Measurements from ENCODE around the gene BLOC1S4. TPM values are rescaled to one million over a fixed set of nuclear protein-coding genes. Genes with fewer than 3 reads are reported as not detected.

The BLOC1S4 gene
- polyA plus RNA-seq, 1 of the 3 experiments (the other 2 are of a cell fraction): 22.1 TPM

DNA sequence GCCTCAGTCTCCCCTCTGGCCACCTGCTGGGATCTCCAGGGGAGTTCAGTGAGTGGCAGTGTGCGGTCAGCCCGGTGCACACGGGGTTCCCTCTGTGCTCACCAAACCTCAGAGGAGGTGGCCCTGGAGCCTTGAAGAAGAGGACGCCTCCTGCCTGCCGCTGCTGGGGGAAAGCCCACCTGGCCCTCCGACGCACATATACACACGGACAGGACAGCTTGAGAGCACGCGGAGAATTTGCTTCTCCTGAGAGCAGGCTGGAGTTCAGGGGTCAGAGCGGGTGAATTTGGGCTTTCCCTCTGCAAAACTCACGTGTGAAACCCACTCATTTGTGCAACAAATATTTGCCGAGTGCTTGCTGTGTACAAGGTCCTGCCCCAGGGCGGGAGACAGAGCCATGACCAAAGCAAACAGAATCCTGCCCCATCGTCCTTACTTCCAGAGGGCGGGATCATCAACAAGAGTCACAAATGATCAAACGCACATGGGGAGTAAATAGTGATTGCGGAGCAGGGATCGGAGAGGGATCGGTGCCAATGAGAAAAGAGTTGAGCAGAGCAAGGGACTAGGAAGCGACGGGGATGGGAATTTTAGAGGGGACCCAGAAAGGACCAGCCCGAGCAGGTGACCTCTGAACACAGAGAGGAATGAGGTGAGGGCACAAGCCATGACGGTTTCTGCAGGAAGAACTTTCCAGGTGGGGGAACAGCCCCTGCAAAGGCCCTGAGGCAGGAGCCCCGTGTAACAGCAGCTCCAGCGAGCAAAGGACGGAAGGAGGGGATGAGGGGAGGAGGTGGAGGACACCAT, 17.6 kb downstream of the BLOC1S4 start:
- peak; percentile 9 for DNase-seq
- Histone ChIP-seq H3F3A (replicated peaks; ENCODE audit: insufficient read depth) (no peaks in the 10 kb centered on the region), H3K4me1 (ENCODE audit: control insufficient read depth in 1 of 2, insufficient read depth in 2 of 2, low read depth in 1 of 2, low read length in 1 of 2) (no peaks in the 10 kb centered on the region), H2AFZ (ENCODE audit: low read depth) (no peak overlapping the region), H3K4me3 (ENCODE audit: low read depth in 2 of 2, low read length in 1 of 2) (no peak overlapping the region), H3K27me3 (ENCODE audit: insufficient read depth) (no peaks in the 10 kb centered on the region), H3K27ac (ENCODE audit: low read depth in 2 of 2, low read length in 1 of 2) (no peak overlapping the region), H3K9me3 (no peaks in the 10 kb centered on the region), H3K4me2 (no peak overlapping the region), H3K9me2 (no peaks in the 10 kb centered on the region), H3K36me3 (replicated peaks in 1 of 2; ENCODE audit: control insufficient read depth in 1 of 2, insufficient read depth in 2 of 2, low read length in 1 of 2) (no peaks in the 10 kb centered on the region), H3K79me2 (ENCODE audit: insufficient read depth) (no peaks in the 10 kb centered on the region), H3K9ac (no peak overlapping the region), H4K20me1 (ENCODE audit: insufficient read depth) (no peaks in the 10 kb centered on the region)
- TF ChIP-seq, protein P1, sequence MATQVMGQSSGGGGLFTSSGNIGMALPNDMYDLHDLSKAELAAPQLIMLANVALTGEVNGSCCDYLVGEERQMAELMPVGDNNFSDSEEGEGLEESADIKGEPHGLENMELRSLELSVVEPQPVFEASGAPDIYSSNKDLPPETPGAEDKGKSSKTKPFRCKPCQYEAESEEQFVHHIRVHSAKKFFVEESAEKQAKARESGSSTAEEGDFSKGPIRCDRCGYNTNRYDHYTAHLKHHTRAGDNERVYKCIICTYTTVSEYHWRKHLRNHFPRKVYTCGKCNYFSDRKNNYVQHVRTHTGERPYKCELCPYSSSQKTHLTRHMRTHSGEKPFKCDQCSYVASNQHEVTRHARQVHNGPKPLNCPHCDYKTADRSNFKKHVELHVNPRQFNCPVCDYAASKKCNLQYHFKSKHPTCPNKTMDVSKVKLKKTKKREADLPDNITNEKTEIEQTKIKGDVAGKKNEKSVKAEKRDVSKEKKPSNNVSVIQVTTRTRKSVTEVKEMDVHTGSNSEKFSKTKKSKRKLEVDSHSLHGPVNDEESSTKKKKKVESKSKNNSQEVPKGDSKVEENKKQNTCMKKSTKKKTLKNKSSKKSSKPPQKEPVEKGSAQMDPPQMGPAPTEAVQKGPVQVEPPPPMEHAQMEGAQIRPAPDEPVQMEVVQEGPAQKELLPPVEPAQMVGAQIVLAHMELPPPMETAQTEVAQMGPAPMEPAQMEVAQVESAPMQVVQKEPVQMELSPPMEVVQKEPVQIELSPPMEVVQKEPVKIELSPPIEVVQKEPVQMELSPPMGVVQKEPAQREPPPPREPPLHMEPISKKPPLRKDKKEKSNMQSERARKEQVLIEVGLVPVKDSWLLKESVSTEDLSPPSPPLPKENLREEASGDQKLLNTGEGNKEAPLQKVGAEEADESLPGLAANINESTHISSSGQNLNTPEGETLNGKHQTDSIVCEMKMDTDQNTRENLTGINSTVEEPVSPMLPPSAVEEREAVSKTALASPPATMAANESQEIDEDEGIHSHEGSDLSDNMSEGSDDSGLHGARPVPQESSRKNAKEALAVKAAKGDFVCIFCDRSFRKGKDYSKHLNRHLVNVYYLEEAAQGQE (IDR thresholded peaks at IDR 0.05; ENCODE audit: low read depth, low read length): no peak
- TF ChIP-seq MXI1 (IDR thresholded peaks at IDR 0.05; ENCODE audit: low read depth, low read length) (no peak), SIN3A (IDR thresholded peaks at IDR 0.05; ENCODE audit: borderline replicate concordance, low read depth, low read length) (no peak), POLR2AphosphoS5 (IDR thresholded peaks at IDR 0.05; ENCODE audit: low read depth, low read length) (no peak), TEAD4 (IDR thresholded peaks at IDR 0.05; ENCODE audit: borderline replicate concordance, insufficient read depth) (no peak), JUND (IDR thresholded peaks at IDR 0.05) (no peak), RXRA (IDR thresholded peaks at IDR 0.05; ENCODE audit: borderline replicate concordance, low read depth) (no peak), CHD2 (IDR thresholded peaks at IDR 0.05; ENCODE audit: low read length, partially characterized antibody) (no peak), EZH2phosphoT487 (IDR thresholded peaks at IDR 0.05; ENCODE audit: borderline replicate concordance, low read depth) (no peak), FOXJ3 (CRISPR knock-in tag; IDR thresholded peaks at IDR 0.05) (no peak), ELF1 (IDR thresholded peaks at IDR 0.05) (no peak)
- TF ChIP-seq, protein P2, sequence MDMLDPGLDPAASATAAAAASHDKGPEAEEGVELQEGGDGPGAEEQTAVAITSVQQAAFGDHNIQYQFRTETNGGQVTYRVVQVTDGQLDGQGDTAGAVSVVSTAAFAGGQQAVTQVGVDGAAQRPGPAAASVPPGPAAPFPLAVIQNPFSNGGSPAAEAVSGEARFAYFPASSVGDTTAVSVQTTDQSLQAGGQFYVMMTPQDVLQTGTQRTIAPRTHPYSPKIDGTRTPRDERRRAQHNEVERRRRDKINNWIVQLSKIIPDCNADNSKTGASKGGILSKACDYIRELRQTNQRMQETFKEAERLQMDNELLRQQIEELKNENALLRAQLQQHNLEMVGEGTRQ (IDR thresholded peaks at IDR 0.05; ENCODE audit: borderline replicate concordance, low read depth, low read length): no peak
- TF ChIP-seq, protein P3, sequence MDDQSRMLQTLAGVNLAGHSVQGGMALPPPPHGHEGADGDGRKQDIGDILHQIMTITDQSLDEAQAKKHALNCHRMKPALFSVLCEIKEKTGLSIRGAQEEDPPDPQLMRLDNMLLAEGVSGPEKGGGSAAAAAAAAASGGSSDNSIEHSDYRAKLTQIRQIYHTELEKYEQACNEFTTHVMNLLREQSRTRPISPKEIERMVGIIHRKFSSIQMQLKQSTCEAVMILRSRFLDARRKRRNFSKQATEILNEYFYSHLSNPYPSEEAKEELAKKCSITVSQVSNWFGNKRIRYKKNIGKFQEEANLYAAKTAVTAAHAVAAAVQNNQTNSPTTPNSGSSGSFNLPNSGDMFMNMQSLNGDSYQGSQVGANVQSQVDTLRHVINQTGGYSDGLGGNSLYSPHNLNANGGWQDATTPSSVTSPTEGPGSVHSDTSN (IDR thresholded peaks at IDR 0.05): no peak
- TF ChIP-seq, protein P4, sequence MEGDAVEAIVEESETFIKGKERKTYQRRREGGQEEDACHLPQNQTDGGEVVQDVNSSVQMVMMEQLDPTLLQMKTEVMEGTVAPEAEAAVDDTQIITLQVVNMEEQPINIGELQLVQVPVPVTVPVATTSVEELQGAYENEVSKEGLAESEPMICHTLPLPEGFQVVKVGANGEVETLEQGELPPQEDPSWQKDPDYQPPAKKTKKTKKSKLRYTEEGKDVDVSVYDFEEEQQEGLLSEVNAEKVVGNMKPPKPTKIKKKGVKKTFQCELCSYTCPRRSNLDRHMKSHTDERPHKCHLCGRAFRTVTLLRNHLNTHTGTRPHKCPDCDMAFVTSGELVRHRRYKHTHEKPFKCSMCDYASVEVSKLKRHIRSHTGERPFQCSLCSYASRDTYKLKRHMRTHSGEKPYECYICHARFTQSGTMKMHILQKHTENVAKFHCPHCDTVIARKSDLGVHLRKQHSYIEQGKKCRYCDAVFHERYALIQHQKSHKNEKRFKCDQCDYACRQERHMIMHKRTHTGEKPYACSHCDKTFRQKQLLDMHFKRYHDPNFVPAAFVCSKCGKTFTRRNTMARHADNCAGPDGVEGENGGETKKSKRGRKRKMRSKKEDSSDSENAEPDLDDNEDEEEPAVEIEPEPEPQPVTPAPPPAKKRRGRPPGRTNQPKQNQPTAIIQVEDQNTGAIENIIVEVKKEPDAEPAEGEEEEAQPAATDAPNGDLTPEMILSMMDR (IDR thresholded peaks at IDR 0.05): no peak
- TF ChIP-seq, protein P5, sequence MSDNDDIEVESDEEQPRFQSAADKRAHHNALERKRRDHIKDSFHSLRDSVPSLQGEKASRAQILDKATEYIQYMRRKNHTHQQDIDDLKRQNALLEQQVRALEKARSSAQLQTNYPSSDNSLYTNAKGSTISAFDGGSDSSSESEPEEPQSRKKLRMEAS (IDR thresholded peaks at IDR 0.05; ENCODE audit: low read depth): no peak
- CTCF ChIA-PET: interaction anchor here (0.8 to 2.5 kb wide), 3 partner anchors 13 to 140 kb away, joined by 3 to 10 read pairs (median 4); no protein-coding TSS in a partner anchor
- POLR2A ChIA-PET: no interaction called here
- WGBS (ENCODE audit: low lambda C conversion rate): 89% methylated on average over 17 of the region's 27 CpGs
